HCT116 (cell line): ENCODE data around the gene ANKRD24.

Experiments used
- CEBPB ChIP-seq: IDR thresholded peaks from 2 replicates; pipeline ENCODE4 v1.6.1; 2012; ENCODE audit warnings: low read depth
- CTCF ChIP-seq, 3 experiments: fragments of 200-600 bp in 1 of 3; sonication (generic) in 1 of 3; IDR thresholded peaks in 2 of 3; conservative IDR thresholded peaks in 1 of 3; 2 replicates each; pipeline ENCODE4 v1.5.1; 2012 to 2017; ENCODE audit warnings: low read depth in 2 of 3, low read length in 2 of 3, antibody characterized with exemption in 1 of 3, borderline replicate concordance in 1 of 3, control low read depth in 1 of 3, mild to moderate bottlenecking in 1 of 3, mixed read lengths in 1 of 3, mixed run types in 1 of 3, moderate library complexity in 1 of 3; ENCODE audit not compliant: insufficient read depth in 1 of 3
- EGR1 ChIP-seq: IDR thresholded peaks from 2 replicates; pipeline ENCODE4 v1.6.1; 2012; ENCODE audit warnings: low read depth
- ELF1 ChIP-seq: IDR thresholded peaks from 2 replicates; pipeline ENCODE4 v1.6.1; 2012; ENCODE audit warnings: low read depth, borderline replicate concordance
- EZH2 ChIP-seq: fragments of 200-600 bp; sonication (generic); IDR thresholded peaks from 2 replicates; pipeline ENCODE4 v1.6.1; 2017; ENCODE audit warnings: antibody characterized with exemption, mixed run types
- EZH2phosphoT487 ChIP-seq: fragments of 200-600 bp; IDR thresholded peaks from 2 replicates; pipeline ENCODE4 v1.6.1; 2018; ENCODE audit warnings: antibody characterized with exemption, borderline replicate concordance
- JUND ChIP-seq: IDR thresholded peaks from 2 replicates; pipeline ENCODE4 v1.6.1; 2012
- POLR2A ChIP-seq: IDR thresholded peaks from 2 replicates; pipeline ENCODE4 v1.7.0; 2011; ENCODE audit warnings: borderline replicate concordance; ENCODE audit not compliant: insufficient read depth, insufficient read length; ENCODE audit errors: extremely low read depth
- POLR2AphosphoS5 ChIP-seq: IDR thresholded peaks from 2 replicates; pipeline ENCODE4 v1.6.1; 2011; ENCODE audit warnings: mild to moderate bottlenecking, low read depth, low read length, moderate library complexity
- RAD21 ChIP-seq: IDR thresholded peaks from 2 replicates; pipeline ENCODE4 v1.6.1; 2012; ENCODE audit warnings: low read depth, mild to moderate bottlenecking
- SRF ChIP-seq: IDR thresholded peaks from 2 replicates; pipeline ENCODE4 v1.6.1; 2012; ENCODE audit warnings: low read depth
- YY1 ChIP-seq: IDR thresholded peaks from 2 replicates; pipeline ENCODE4 v1.6.1; 2011; ENCODE audit warnings: low read length, low read depth, moderate library complexity, mild to moderate bottlenecking; ENCODE audit not compliant: insufficient replicate concordance; ENCODE audit errors: extremely low read depth

DNA sequence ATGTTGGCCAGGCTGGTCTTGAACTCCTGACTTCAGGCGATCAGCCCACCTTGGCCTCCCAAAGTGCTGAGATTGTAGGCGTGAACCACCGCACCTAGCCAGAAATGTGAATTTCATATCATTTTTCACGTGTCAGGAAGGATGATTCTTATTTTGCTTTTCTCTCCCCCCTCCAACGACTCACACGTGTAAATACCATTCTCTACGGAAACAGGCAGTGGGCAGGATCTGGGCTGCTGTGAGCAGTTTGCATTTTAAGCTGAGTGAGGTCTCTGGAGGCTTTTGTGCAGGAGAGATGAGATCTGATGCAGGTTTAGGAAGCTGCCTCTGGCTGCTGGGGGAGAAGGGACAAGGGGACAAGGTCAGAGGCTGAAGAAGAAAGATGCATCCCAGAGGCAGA, 11.9 kb downstream of the ANKRD24 start:
- TF ChIP-seq POLR2AphosphoS5 = no peak
- TF ChIP-seq POLR2A = no peak
- TF ChIP-seq RAD21 = no peak
- no peak for TF ChIP-seq CTCF (IDR thresholded peaks at IDR 0.05 in 2 of 3, conservative IDR thresholded peaks at IDR 0.05 in 1 of 3; ENCODE audit: borderline replicate concordance in 1 of 3, insufficient read depth in 1 of 3, low read depth in 2 of 3, low read length in 2 of 3)
- no peak for TF ChIP-seq YY1
- TF ChIP-seq ELF1 = no peak
- TF ChIP-seq CEBPB = no peak
- no peak for TF ChIP-seq EZH2
- no peak for TF ChIP-seq JUND
- TF ChIP-seq EZH2phosphoT487 = no peak
- no peak for TF ChIP-seq EGR1
- TF ChIP-seq SRF = no peak
